Stimulated activated CD8-positive, alpha-beta memory T cell treated with anti-CD3 and anti-CD28 coated beads, Interleukin-15, amount 100 ng/mL, for 24 hours (primary cell): ENCODE results near the gene PTPA.
A peak's percentile ranks its signal among the peaks of the same experiment; 100 is the strongest.
"Not testable (repeated sequence)": the region's sequence is repeated elsewhere in the genome, so short reads cannot be mapped to it uniquely, and the experiment has no call there.

Source experiments
- DNase-seq: peaks from one replicate; pipeline ENCODE4 v3.0.0-alpha.2; 2020; ENCODE audit warnings: low read depth

PTPA gene

DNA sequence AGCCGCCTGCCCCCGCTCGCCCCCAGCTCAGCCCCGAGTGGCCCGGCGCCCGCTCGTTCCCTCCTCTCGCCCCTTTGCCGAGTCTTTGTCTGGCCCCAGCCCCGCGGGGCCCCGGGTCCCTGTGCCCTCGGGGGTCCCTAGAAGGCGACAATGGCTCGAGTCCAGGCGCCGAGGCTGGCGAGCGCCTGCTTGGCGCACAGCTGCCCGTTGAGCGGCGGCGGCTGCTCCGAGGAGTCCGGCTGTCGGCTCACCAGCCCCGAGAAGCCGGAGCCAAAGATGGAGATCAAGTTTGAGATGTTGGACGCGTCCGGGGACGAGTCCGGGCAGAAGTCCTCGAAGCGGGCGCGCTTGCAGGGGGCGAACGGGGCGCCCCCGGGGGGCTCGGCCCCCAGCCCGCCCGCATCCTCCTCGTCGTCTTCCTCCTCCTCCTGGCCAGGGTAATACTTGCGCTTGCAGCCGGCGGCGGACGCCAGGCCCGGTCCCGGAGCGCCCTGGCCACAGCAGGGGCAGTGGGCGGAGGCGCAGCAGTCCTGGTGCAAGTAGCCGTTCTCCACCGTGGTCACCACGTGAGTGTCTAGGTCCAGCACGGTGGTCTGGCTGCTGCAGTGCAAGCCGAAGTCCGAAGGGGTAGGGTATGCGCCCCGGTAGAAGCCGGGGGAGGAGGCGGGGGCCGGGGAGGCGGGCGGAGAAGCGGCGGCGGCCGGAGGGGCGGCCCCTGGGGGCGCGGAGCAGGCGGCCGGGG, 65.7 kb downstream of the PTPA start:
- DNase-seq = no peak

- DNase-seq = no peak
Measured at GRCh38 chr9:129177443-129177790, 66.2 kb downstream of the PTPA start.

DNA sequence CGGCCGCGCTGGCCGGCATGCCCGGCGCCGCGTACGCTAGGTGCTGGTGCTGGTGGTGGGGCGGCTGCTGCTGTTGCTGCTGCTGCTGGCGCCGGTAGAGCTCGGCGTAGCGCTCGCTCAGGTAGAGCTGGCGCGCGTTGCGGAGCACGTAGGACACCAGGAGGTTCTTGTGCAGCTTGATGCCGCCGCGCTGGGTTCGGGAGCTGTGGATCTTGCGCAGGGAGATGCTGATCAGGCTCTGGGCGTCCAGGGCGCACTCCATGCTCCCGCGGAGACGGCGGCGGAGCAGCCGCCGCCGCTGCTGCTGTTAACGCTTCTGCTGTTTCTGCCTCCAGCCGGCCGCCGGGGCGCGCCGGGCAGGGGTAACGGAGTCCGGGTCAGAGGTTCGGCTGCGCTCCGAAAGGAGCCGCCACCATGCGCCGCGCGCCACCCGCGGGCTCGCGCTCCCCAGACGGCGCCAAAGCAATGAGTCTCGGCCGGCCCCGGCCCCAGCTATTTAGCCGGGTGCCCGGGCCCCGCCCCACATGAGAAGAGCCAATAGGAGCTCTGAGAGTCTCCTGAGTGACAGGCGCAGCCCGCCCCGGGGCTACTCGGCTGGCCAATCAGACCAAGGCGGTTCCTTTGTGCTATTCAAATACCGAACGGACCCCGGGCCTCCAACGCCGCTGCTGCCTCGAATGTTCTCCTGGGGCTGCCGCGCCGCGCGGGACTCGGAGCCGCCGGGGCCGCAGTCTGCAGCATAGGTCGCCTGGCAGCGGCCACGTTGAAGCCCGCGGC, 66.8 kb downstream of the PTPA start, which contains the start of gene IER5L:
Gene IER5L (minus strand): TSS at position 471 of the 777 bp plus-strand sequence. CDS start 209 bp downstream, at position 262.
- DNase-seq = peak; percentile 72

DNA sequence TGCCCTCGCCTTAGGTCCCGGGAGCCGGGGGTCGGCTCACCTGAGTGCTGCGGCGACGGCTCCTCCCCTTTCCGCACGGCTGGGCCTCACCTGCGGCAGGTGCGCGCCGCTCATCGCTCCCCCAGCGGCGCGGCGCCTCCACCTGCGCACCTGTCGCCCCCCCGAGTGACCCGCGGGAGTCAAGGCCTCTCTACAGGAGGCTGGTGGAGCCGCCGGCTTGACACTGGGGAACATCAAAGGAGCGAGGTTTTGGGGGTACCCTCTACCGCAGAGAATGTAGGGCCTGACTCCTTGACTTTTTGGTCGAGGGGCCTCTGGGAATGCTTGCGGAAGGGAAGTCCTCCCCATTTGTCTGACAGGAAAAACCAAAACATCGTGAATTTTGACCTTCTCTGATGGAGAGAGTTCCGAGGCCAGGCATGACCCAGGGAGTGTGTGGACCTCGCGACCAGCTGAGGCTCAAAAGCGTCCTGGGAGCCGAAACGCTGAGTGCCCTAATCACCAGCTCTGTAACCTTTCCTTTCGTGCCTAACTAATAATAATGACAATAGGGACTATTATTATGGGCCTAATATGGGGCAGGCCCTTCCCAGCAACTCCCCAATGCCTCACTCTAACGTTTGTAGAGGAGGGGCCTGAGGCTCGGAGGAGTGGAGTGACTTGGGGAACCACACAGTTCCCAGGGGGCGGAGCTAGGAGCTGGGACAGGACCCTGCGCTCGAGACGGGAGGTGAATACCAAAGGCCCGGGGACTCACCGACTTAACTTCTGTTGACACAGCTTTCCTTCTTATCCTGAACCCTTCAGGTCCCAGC, 67.6 kb downstream of the PTPA start:
- DNase-seq = no peak

DNA sequence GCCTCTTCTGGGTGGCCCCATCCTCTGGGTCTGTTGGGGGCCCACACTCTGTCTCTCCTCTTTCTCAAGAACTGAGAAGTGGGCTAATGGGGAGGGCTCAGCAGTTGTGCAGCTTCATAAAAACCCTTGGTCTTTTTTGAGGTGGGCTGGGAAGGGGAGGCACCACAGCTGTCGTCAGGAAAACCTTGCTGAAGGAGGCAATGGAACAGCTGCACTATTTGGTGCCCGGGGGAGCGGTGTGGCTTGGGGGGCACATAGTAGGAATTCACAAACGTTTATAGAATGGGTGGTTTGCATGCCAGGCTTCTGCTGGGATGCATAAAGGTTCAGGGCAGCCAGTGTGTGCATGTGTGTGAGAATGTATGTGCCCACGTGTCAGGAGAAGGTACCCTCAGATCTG, 70.0 kb downstream of the PTPA start:
- DNase-seq = no peak

DNA sequence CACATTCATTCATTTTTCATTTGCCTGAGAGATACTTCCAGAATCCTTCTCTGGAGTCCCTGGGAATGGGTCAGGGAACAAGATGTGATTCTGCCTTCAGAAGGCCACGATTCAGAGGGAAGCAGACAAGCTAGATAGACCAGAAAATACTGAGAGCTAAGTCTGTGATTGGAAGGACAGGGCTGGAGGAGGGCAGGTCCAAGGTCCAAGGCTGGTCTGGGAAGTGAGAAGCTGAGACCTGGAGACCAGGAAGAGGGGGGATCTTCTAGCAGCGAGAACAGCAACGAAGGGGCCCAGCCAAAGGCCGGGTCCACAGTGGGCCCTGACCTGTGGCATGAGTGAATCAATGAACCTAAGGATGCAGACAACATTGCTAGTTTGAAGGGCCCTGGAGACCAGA, 70.9 kb downstream of the PTPA start:
- no peak for DNase-seq

- no peak for DNase-seq
Measured at GRCh38 chr9:129182625-129183494, 71.6 kb downstream of the PTPA start.

GRCh38 chr9:129183495-129184218, 72.4 kb downstream of the PTPA start:
- DNase-seq = no peak

DNA sequence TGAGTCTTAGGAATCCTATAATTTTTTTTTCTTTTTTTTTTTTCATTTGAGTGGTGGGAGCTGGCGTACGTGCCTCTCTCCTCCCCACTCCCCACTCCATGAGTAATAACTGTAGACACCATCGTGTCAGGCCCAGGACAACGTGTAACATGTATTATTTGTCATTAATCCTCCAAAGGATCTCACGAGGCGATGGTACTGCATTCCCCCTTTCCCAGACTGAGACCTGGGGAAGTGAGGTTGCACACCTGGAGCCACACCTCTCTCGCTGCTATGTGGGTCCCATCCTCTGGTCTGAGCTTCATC, 73.0 kb downstream of the PTPA start:
- no peak for DNase-seq

GRCh38 chr9:129184596-129185122, 73.4 kb downstream of the PTPA start:
- DNase-seq = no peak

DNA sequence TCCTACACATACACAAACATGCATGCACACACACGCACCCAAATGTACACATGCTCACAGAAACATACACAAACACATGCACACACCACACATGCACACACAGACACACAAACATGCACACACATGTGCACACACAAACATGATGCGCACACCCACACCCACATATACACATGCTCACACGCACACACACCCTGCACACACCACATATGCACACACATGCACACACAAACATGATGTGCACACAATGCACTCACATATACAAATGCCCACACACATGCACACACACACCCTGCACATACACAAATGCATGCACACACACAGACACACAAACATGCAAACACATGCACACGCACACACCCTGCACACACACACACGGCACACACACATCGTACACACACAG, 74.2 kb downstream of the PTPA start:
- no peak for DNase-seq

GRCh38 chr9:129185991-129186390, 74.8 kb downstream of the PTPA start:
- no peak for DNase-seq

DNA sequence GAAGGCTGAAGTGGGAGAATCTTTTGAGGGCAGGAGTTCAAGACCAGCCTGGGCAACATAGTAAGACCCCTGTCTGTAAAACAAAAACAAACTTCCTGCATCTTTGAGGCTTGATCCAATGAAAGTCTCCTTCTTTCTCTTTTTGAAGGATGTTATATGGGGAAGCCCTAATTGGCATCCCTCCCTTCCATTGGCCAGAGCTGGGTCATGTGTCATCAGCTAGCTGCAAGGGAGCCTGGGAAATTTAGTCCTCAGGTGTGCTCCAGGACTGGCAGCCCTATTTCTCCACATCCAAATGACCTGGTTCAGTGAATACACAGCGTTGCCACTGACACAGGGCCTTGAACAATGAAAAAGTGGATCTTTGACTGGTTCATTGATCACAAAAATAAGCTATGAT, 75.8 kb downstream of the PTPA start:
- no peak for DNase-seq

- DNase-seq = not testable (repeated sequence)
Measured at GRCh38 chr9:129189971-129190370, 78.8 kb downstream of the PTPA start.

DNA sequence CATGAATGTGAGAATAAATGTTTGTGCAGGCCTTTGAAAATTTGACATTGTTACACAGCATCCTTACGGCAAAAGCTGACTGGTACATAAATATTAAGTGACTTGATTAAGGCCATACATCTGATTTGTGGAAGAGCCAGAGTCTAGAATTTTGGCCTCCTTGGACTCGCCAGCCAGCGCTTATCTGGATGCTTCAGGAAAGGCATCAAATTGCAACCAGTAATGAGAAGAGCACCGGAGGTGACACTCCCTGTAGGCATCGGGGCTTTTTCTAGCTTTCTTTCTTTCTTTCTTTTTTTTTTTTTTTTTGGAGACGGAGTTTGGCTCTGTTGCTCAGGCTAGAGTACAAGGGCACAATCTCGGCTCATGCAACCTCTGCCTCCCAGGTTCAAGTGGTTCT, 80.0 kb downstream of the PTPA start:
- no peak for DNase-seq

- no peak for DNase-seq
Measured at GRCh38 chr9:129193655-129194054, 82.4 kb downstream of the PTPA start.

GRCh38 chr9:129194221-129194620, 83.0 kb downstream of the PTPA start:
- DNase-seq = no peak

- DNase-seq = no peak
Measured at GRCh38 chr9:129195606-129196005, 84.4 kb downstream of the PTPA start.

DNA sequence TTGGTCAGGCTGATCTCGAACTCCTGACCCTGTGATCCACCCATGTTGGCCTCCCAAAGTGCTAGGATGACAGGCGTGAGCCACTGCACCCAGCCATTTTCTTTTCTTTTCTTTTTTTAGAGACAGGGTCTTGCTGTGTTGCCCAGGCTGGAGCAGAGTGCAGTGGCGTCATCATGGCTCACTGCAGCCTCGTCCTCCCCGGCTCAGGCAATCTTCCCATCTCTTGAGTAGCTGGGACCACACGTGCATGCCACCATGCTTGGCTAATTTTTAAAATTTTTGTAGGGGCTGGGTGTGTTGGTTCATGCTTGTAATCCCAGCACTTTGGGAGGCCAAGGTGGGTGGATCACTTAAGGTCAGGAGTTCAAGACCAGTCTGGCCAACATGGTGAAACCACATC, 85.8 kb downstream of the PTPA start:
- not testable (repeated sequence) for DNase-seq

GRCh38 chr9:129197978-129198318, 86.7 kb downstream of the PTPA start:
- no peak for DNase-seq
